Ovary (tissue), 3 donors: ENCODE data around the gene AUH.

Experiments used
- CTCF ChIP-seq, 3 donors: fragments of 450-650 bp in 2 of 3; fragments of 200-600 bp in 1 of 3; IDR thresholded peaks; one replicate each; pipeline versions ENCODE4 v1.5.1 to v1.8.0; 2016 to 2022; ENCODE audit warnings: antibody characterized with exemption in 3 of 3, mild to moderate bottlenecking in 1 of 3
- EP300 ChIP-seq: sonication (generic); formaldehyde crosslinking; IDR thresholded peaks from one replicate; pipeline ENCODE4 v1.6.1; 2017; ENCODE audit warnings: antibody characterized with exemption
- POLR2A ChIP-seq: fragments of 450-650 bp; IDR thresholded peaks from one replicate; pipeline ENCODE4 v1.6.1; 2017; ENCODE audit warnings: antibody characterized with exemption, mild to moderate bottlenecking, moderate library complexity
- donor health status: DM: no; HTN: no; CAD: no.

- TF ChIP-seq CTCF (IDR thresholded peaks at IDR 0.05) (no peak), EP300 (no peak), POLR2A (no peak)
These were observed 21.2 kb downstream of the AUH start for GRCh38 chr9:91340395-91340967.
